CD8-positive, alpha-beta memory T cell (primary cell): ENCODE data around the gene ARMC2. TPM values are rescaled to one million over a fixed set of nuclear protein-coding genes. Genes with fewer than 3 reads are reported as not detected.

ENCODE experiments used
- CTCF ChIA-PET: fragments of 350-600 bp; sonication (Branson Sonifier 250); formaldehyde crosslinking; loops from one replicate; lab custom pipeline; 2021; ENCODE audit warnings: antibody characterized with exemption; lab: Charles Lee
- POLR2A ChIA-PET: fragments of 350-600 bp; sonication (Branson Sonifier 250); formaldehyde crosslinking; loops from one replicate; lab custom pipeline; 2021; ENCODE audit warnings: antibody characterized with exemption; lab: Charles Lee
- DNase-seq, 5 donors: peaks; one replicate each; pipeline versions ENCODE4 v3.0.0 to v3.0.0-alpha.2; 2020 to 2022; ENCODE audit warnings: mixed read lengths in 1 of 5
- H3K27ac ChIP-seq: one replicate; pipeline ENCODE4 v1.7.0; 2013; ENCODE audit warnings: low read depth, mild to moderate bottlenecking, low read length, moderate library complexity
- H3K27me3 ChIP-seq: 2 replicates; pipeline ENCODE4 v1.7.0; 2013; ENCODE audit warnings: low read length, mild to moderate bottlenecking; ENCODE audit not compliant: insufficient read depth, poor library complexity, severe bottlenecking
- H3K36me3 ChIP-seq: 2 replicates; pipeline ENCODE4 v1.7.0; 2013; ENCODE audit warnings: mild to moderate bottlenecking, low read length, moderate library complexity; ENCODE audit not compliant: insufficient read depth
- H3K4me1 ChIP-seq: 2 replicates; pipeline ENCODE4 v1.7.0; 2013; ENCODE audit warnings: mild to moderate bottlenecking, low read length, moderate library complexity; ENCODE audit not compliant: insufficient read depth
- H3K4me3 ChIP-seq: 2 replicates; pipeline ENCODE4 v1.7.0; 2013; ENCODE audit warnings: mild to moderate bottlenecking, low read length
- H3K9me3 ChIP-seq: 2 replicates; pipeline ENCODE4 v1.7.0; 2013; ENCODE audit warnings: mild to moderate bottlenecking, low read length
- H3K27ac Mint-ChIP-seq, 8 donors: one replicate each; pipeline ENCODE4 v1.8.0; 2020 to 2021; ENCODE audit warnings: mixed read lengths in 8 of 8, mild to moderate bottlenecking in 6 of 8, inconsistent platforms in 3 of 8, moderate library complexity in 3 of 8
- H3K27me3 Mint-ChIP-seq, 2 donors: one replicate each; pipeline ENCODE4 v1.8.0; 2020 to 2021; ENCODE audit warnings: mixed read lengths in 2 of 2, mild to moderate bottlenecking in 1 of 2, moderate library complexity in 1 of 2
- H3K36me3 Mint-ChIP-seq, 3 donors: one replicate each; pipeline ENCODE4 v1.8.0; 2020 to 2021; ENCODE audit warnings: mixed read lengths in 3 of 3, inconsistent platforms in 1 of 3, mild to moderate bottlenecking in 1 of 3
- H3K4me1 Mint-ChIP-seq, 3 donors: one replicate each; pipeline ENCODE4 v1.8.0; 2020 to 2021; ENCODE audit warnings: mixed read lengths in 3 of 3, inconsistent platforms in 1 of 3, mild to moderate bottlenecking in 1 of 3
- H3K4me3 Mint-ChIP-seq, 7 donors: one replicate each; pipeline ENCODE4 v1.8.0; 2020 to 2021; ENCODE audit warnings: mixed read lengths in 7 of 7, mild to moderate bottlenecking in 6 of 7, moderate library complexity in 4 of 7, inconsistent platforms in 2 of 7
- H3K9me3 Mint-ChIP-seq, 5 donors: one replicate each; pipeline ENCODE4 v1.8.0; 2020 to 2022; ENCODE audit warnings: mixed read lengths in 5 of 5, mild to moderate bottlenecking in 3 of 5, moderate library complexity in 2 of 5, inconsistent platforms in 1 of 5
- polyA plus RNA-seq: library from polyadenylated mRNA; unstranded; fragments of 300-500 nt; fragmentation: Illumina TruSeq; gene quantifications from one replicate; pipeline ENCODE4 v1.2.3, GENCODE V29; 2021
- total RNA-seq, 2 experiments: library from RNA; stranded (reverse); gene quantifications; one replicate each; pipeline ENCODE4 v1.2.3, GENCODE V29; 2021

The ARMC2 gene
- total and polyA plus RNA-seq, 3 experiments from 2014 or later, result 6.1 to 6.7 (median 6.2) TPM

GRCh38 chr6:109008054-109008453 lies 159.8 kb downstream of the ARMC2 start:
- Mint-ChIP-seq H3K36me3 (peaks cover 0 to 15% (median 5%) of the 10 kb centered on the region in 3 donors), H3K4me3 (peak overlapping the region; percentile 92 to 99 (median 99)), H3K9me3 (no peaks in the 10 kb centered on the region), H3K27me3 (peaks cover 0 to 2% of the 10 kb centered on the region in 2 donors), H3K27ac (peak overlapping the region; percentile 94 to 100 (median 98)), H3K4me1 (peaks cover 58 to 76% (median 72%) of the 10 kb centered on the region in 3 donors)
- Histone ChIP-seq H3K27ac (peak overlapping the region; percentile 81), H3K27me3 (no peaks in the 10 kb centered on the region), H3K9me3 (no peaks in the 10 kb centered on the region), H3K36me3 (no peaks in the 10 kb centered on the region), H3K4me3 (peak overlapping the region; percentile 71), H3K4me1 (peaks cover 40% of the 10 kb centered on the region)
- ChIA-PET POLR2A (interaction anchor here (0.7 to 3.4 kb wide), 3 partner anchors 8 to 118 kb away, joined by 3 to 22 read pairs (median 9); no protein-coding TSS in a partner anchor), CTCF (interaction anchor here (3.0 kb wide), 1 partner anchor 63 kb away, joined by 25 read pairs; no protein-coding TSS in a partner anchor)
- DNase-seq, result no peak

DNA sequence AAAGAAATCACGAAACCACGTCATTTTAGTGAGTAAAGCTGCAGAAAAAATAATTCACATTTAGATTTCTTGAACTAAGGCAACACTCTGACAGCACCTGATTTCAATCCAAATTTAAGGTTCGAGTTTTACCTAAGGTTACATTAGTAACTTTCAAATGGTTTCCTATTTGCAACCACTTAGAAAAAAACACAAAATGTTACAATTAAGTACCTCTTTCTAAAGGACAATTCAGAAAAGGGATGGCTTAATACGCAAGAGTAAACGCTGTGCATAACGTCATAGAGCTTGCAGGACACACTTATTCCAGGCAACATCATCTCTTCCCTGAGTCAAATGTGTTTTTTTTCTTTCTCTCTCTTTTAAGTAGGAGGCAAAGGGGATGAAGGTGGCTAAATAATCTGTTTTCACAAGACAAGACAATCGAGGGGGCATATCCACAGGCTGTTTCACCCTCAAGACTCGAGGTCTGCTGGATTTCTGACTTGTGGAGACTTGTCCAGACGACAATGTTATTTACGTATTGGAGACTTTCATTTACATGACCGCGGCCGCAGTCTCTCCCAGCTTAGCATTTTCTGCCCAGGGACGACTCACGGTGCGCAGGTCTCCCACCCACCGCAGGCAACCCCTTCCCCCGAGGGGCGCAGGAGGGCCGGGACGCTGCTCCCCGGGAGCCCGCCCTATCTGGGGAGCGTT lies 160.5 kb downstream of the ARMC2 start:
- H3K36me3 Mint-ChIP-seq, result peaks cover 0 to 15% (median 5%) of the 10 kb centered on the region in 3 donors
- peak overlapping the region; percentile 94 to 100 (median 98) for H3K27ac Mint-ChIP-seq
- CTCF ChIA-PET, result interaction anchor here (2.1 to 3.0 kb wide), 2 partner anchors 63 to 86 kb away, joined by 6 to 25 read pairs; partner anchors contain the start of genes CEP57L1 and SESN1
- Histone ChIP-seq H3K36me3 (no peaks in the 10 kb centered on the region), H3K27ac (peak overlapping the region; percentile 81), H3K4me1 (peaks cover 44% of the 10 kb centered on the region), H3K27me3 (no peaks in the 10 kb centered on the region), H3K9me3 (no peaks in the 10 kb centered on the region), H3K4me3 (peak overlapping the region; percentile 71)
- no peaks in the 10 kb centered on the region for H3K9me3 Mint-ChIP-seq
- H3K4me1 Mint-ChIP-seq, result peaks cover 57 to 75% (median 71%) of the 10 kb centered on the region in 3 donors
- H3K27me3 Mint-ChIP-seq, result peaks cover 0 to 2% of the 10 kb centered on the region in 2 donors
- peak overlapping the region; percentile 92 to 99 (median 99) for H3K4me3 Mint-ChIP-seq
- POLR2A ChIA-PET, result interaction anchor here (1.2 to 3.4 kb wide), 4 partner anchors 42 to 134 kb away, joined by 4 to 22 read pairs (median 5); no protein-coding TSS in a partner anchor
- peak in 4 of 5 donors; percentile 3 to 55 (median 26) for DNase-seq

DNA sequence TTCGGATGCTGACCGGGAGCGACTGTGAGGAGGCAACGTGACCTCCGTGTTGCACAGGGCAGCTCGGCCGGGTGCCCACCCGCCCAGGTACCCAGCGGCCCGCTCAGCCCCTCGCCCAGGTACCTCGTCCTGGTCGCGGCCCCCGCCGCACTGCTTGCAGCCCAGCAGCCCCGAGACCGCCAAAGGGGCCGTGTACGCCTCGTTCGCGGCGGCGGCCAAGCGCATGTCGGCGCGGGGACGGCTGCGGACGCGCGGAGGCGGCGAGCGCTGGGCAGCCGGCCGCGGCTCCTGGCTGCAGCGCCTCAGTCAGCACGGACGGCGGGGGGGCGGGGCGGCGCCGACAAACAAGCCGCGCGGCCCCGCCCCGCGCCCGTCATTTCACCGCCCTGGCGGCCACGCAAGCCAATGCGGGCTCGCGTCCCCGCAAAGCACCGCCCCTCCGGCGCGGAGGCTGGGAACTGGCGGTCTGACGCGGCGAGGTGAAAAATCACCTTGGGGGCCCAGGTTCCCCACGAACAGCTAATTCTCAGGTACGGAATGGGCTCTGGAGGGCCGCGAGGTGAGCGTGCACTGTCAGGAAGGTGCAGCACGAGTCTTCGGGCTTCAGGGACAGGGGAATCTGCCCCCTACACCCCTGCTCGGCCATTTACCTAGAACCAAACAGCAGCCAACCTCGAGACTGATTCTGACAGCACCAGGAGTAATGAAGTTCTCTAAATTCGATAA lies 161.2 kb downstream of the ARMC2 start:
- Histone ChIP-seq H3K36me3 (no peaks in the 10 kb centered on the region), H3K27me3 (no peaks in the 10 kb centered on the region), H3K9me3 (no peaks in the 10 kb centered on the region), H3K27ac (peak overlapping the region; percentile 96), H3K4me1 (peaks cover 47% of the 10 kb centered on the region), H3K4me3 (peak overlapping the region; percentile 91)
- peaks cover 57 to 76% (median 73%) of the 10 kb centered on the region in 3 donors for H3K4me1 Mint-ChIP-seq
- ChIA-PET POLR2A (interaction anchor here (0.6 to 3.4 kb wide), 10 partner anchors 25 to 451 kb away, joined by 3 to 22 read pairs (median 4); partner anchors contain the start of genes CD164, CEP57L1 and SESN1), CTCF (interaction anchor here (1.2 to 3.0 kb wide), 4 partner anchors 17 to 113 kb away, joined by 3 to 25 read pairs (median 5); partner anchors contain the start of genes CEP57L1 and SESN1)
- peaks cover 0 to 2% of the 10 kb centered on the region in 2 donors for H3K27me3 Mint-ChIP-seq
- H3K27ac Mint-ChIP-seq, result peak overlapping the region; percentile 96 to 100 (median 100)
- H3K36me3 Mint-ChIP-seq, result peaks cover 0 to 15% (median 5%) of the 10 kb centered on the region in 3 donors
- peak overlapping the region; percentile 97 to 99 (median 99) for H3K4me3 Mint-ChIP-seq
- H3K9me3 Mint-ChIP-seq, result no peaks in the 10 kb centered on the region
- peak; percentile 89 to 94 (median 91) for DNase-seq

DNA sequence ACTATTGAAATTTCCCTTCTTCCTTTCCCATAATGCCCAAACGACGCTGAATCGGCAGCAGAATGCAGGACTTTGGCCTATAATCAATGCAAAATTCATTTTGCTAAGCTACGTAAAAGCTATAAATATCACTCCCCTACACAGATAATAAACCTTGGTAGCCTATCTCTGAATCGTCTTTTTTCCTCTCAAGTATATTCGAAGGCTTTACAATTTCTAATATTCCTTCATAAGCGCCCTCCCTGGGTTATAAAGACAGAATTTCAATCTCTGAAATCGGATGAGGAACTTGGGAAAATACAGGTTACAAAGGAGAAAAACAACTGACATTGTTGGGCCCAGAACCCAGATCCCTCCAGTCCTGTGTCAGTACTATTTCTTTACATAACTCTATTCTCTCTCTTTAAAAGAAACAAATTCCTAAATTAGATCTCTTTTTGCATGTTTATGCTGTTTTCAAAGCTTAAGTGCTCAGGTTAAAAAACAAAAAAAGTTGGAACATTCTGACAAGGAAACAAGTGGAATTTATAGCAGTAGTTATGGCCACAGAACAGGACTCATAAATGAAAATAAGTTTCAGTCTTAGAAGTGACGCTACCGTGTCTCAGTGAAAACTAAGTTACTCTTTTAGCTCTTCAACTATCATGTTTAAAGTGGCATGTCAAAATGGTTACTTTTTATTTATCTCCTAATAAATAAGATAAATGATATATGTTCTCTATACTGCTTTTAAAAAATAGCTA lies 161.9 kb downstream of the ARMC2 start:
- H3K27me3 Mint-ChIP-seq, result peaks cover 0 to 2% of the 10 kb centered on the region in 2 donors
- Histone ChIP-seq H3K36me3 (no peaks in the 10 kb centered on the region), H3K4me1 (peaks cover 49% of the 10 kb centered on the region), H3K27ac (peak overlapping the region; percentile 96), H3K4me3 (peak overlapping the region; percentile 91), H3K9me3 (no peaks in the 10 kb centered on the region), H3K27me3 (no peaks in the 10 kb centered on the region)
- peaks cover 0 to 15% (median 5%) of the 10 kb centered on the region in 3 donors for H3K36me3 Mint-ChIP-seq
- peak overlapping the region; percentile 96 to 100 (median 100) for H3K27ac Mint-ChIP-seq
- CTCF ChIA-PET, result interaction anchor here (1.2 to 3.0 kb wide), 5 partner anchors 16 to 114 kb away, joined by 3 to 25 read pairs (median 4); partner anchors contain the start of genes CEP57L1 and SESN1
- H3K4me1 Mint-ChIP-seq, result peaks cover 55 to 75% (median 73%) of the 10 kb centered on the region in 3 donors
- H3K9me3 Mint-ChIP-seq, result no peaks in the 10 kb centered on the region
- POLR2A ChIA-PET, result interaction anchor here (0.6 to 3.4 kb wide), 10 partner anchors 41 to 474 kb away, joined by 3 to 22 read pairs (median 5); partner anchors contain the start of genes CD164, CEP57L1 and SESN1
- peak overlapping the region; percentile 94 to 99 (median 98) for H3K4me3 Mint-ChIP-seq
- DNase-seq, result peak in 1 of 5 donors; percentile 28

DNA sequence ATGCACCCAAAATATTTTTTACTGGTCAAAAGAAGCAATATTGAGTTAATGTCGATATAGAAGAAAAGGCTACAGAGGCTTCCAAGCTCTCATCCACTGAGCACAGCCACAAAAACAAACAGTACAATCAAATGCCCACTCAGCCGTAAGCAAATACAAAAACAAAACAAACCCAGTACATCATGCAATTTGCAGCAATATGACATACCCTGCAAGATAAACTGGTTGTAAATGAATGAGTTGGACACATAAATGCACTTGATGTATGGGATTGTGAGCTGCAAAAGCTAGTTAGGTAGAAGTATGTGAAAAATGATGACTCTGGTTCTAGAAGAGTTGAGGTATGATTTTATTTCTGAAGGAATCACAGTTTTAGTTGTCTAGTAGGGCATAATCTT lies 162.5 kb downstream of the ARMC2 start:
- Mint-ChIP-seq H3K9me3 (no peaks in the 10 kb centered on the region), H3K27me3 (peaks cover 0 to 2% of the 10 kb centered on the region in 2 donors), H3K4me3 (peak overlapping the region; percentile 94 to 99 (median 98)), H3K27ac (peak overlapping the region; percentile 96 to 100 (median 100)), H3K36me3 (peaks cover 0 to 15% (median 8%) of the 10 kb centered on the region in 3 donors), H3K4me1 (peaks cover 55 to 77% (median 73%) of the 10 kb centered on the region in 3 donors)
- Histone ChIP-seq H3K27ac (no peak overlapping the region), H3K4me1 (peaks cover 54% of the 10 kb centered on the region), H3K36me3 (no peaks in the 10 kb centered on the region), H3K9me3 (no peaks in the 10 kb centered on the region), H3K4me3 (peak overlapping the region; percentile 3), H3K27me3 (no peaks in the 10 kb centered on the region)
- ChIA-PET POLR2A (interaction anchor here (0.6 to 3.4 kb wide), 7 partner anchors 60 to 474 kb away, joined by 3 to 22 read pairs (median 8); partner anchors contain the start of genes CEP57L1, FOXO3 and SESN1), CTCF (interaction anchor here (1.2 to 3.0 kb wide), 5 partner anchors 16 to 114 kb away, joined by 3 to 25 read pairs (median 4); partner anchors contain the start of genes CEP57L1 and SESN1)
- DNase-seq, result no peak

- Histone ChIP-seq H3K9me3 (no peaks in the 10 kb centered on the region), H3K4me3 (no peak overlapping the region), H3K27me3 (no peaks in the 10 kb centered on the region), H3K4me1 (peaks cover 35% of the 10 kb centered on the region), H3K27ac (no peak overlapping the region), H3K36me3 (no peaks in the 10 kb centered on the region)
- H3K4me1 Mint-ChIP-seq, result peaks cover 35 to 51% (median 51%) of the 10 kb centered on the region in 3 donors
- H3K4me3 Mint-ChIP-seq, result peak overlapping the region in 1 of 7 donors; percentile 4
- no peaks in the 10 kb centered on the region for H3K9me3 Mint-ChIP-seq
- H3K27ac Mint-ChIP-seq, result peak overlapping the region in 7 of 8 donors; percentile 2 to 80 (median 17)
- CTCF ChIA-PET, result interaction anchor here (1.4 kb wide), 1 partner anchor 59 kb away, joined by 3 read pairs; no protein-coding TSS in a partner anchor
- DNase-seq, result no peak
- H3K36me3 Mint-ChIP-seq, result peaks cover 0 to 8% (median 5%) of the 10 kb centered on the region in 3 donors
- H3K27me3 Mint-ChIP-seq, result peaks cover 0 to under 1% of the 10 kb centered on the region in 2 donors
- POLR2A ChIA-PET, result interaction anchor here (0.6 to 1.2 kb wide), 5 partner anchors 8 to 263 kb away, joined by 3 to 4 read pairs (median 4); no protein-coding TSS in a partner anchor
Measured at GRCh38 chr6:109013656-109014305, 165.6 kb downstream of the ARMC2 start.
